ENCODE results near the gene CAPS.
A peak's percentile ranks its signal among the peaks of the same experiment; 100 is the strongest.

CAPS gene

GRCh38 chr19:5934774-5935472 lies 20.9 kb downstream of the CAPS start:
- DNase-seq (ENCODE audit: low spot score), result no peak

GRCh38 chr19:5935473-5936291 lies 21.6 kb downstream of the CAPS start:
- DNase-seq (ENCODE audit: low spot score), result no peak

- DNase-seq (ENCODE audit: low spot score), result no peak
These were observed 22.2 kb downstream of the CAPS start for GRCh38 chr19:5936292-5936592.

- DNase-seq (ENCODE audit: low spot score), result no peak
These were observed 23.5 kb downstream of the CAPS start for GRCh38 chr19:5937550-5937949.

GRCh38 chr19:5940260-5941208 lies 26.5 kb downstream of the CAPS start:
- no peak for DNase-seq (ENCODE audit: low spot score)

GRCh38 chr19:5941673-5942072 lies 27.6 kb downstream of the CAPS start:
- DNase-seq (ENCODE audit: low spot score), result no peak

GRCh38 chr19:5943045-5943444 lies 29.0 kb downstream of the CAPS start:
- DNase-seq (ENCODE audit: low spot score), result no peak

GRCh38 chr19:5943623-5944022 lies 29.6 kb downstream of the CAPS start:
- no peak for DNase-seq (ENCODE audit: low spot score)

GRCh38 chr19:5947435-5947834 lies 33.4 kb downstream of the CAPS start:
- no peak for DNase-seq (ENCODE audit: low spot score)

GRCh38 chr19:5948752-5949564 lies 34.9 kb downstream of the CAPS start:
- peak; percentile 28 for DNase-seq (ENCODE audit: low spot score)

- DNase-seq (ENCODE audit: low spot score), result peak; percentile 55
These were observed 35.8 kb downstream of the CAPS start for GRCh38 chr19:5949792-5950305.

GRCh38 chr19:5950741-5951140 lies 36.7 kb downstream of the CAPS start:
- DNase-seq (ENCODE audit: low spot score), result no peak

- DNase-seq (ENCODE audit: low spot score), result no peak
These were observed 37.3 kb downstream of the CAPS start for GRCh38 chr19:5951338-5951861.

- DNase-seq (ENCODE audit: low spot score), result no peak
These were observed 38.4 kb downstream of the CAPS start for GRCh38 chr19:5952193-5953029.

- DNase-seq (ENCODE audit: low spot score), result no peak
These were observed 39.1 kb downstream of the CAPS start for GRCh38 chr19:5953030-5953589.

- DNase-seq (ENCODE audit: low spot score), result peak; percentile 28
These were observed 39.7 kb downstream of the CAPS start for GRCh38 chr19:5953680-5954213.

GRCh38 chr19:5954293-5954692 lies 40.2 kb downstream of the CAPS start:
- no peak for DNase-seq (ENCODE audit: low spot score)

GRCh38 chr19:5955636-5955935 lies 41.5 kb downstream of the CAPS start:
- DNase-seq (ENCODE audit: low spot score), result no peak

- DNase-seq (ENCODE audit: low spot score), result no peak
These were observed 42.3 kb downstream of the CAPS start for GRCh38 chr19:5956323-5956722.

GRCh38 chr19:5956728-5957127 lies 42.7 kb downstream of the CAPS start:
- no peak for DNase-seq (ENCODE audit: low spot score)
